Measurements from ENCODE around the gene SCFD2. TPM values are rescaled to one million over a fixed set of nuclear protein-coding genes. Genes with fewer than 3 reads are reported as not detected.
"Not testable (repeated sequence)": the region's sequence is repeated elsewhere in the genome, so short reads cannot be mapped to it uniquely, and the experiment has no call there.

The SCFD2 gene
- 13.2 and 15.1 TPM in 2 replicates for total RNA-seq
- polyA plus RNA-seq, result 8.3 and 15.9 TPM in 2 replicates

- H3K9me3 ChIP-seq (ENCODE audit: low read depth), result no peaks in the 10 kb centered on the region
- peak; percentile 95 to 99 for DNase-seq (ENCODE audit: low read depth in 1 of 2, low spot score in 1 of 2)
- no peak for TF ChIP-seq CTCF (IDR thresholded peaks at IDR 0.05; ENCODE audit: low read depth, low read length)
- H3K27ac ChIP-seq, result no peak within 1 kb of the TSS
- no peaks in the 10 kb centered on the region for H3K36me3 ChIP-seq
- H3K4me3 ChIP-seq, result peak within 1 kb of the TSS; percentile 60
- H3K27me3 ChIP-seq, result peaks cover 35% of the 10 kb centered on the region
- no peaks in the 10 kb centered on the region for H3K4me1 ChIP-seq (ENCODE audit: low read depth)
Measured at GRCh38 chr4:53365486-53366300, at the start of gene SCFD2. Gene SCFD2 (minus strand): TSS chr4:53366061.

- not testable (repeated sequence) for H3K4me1 ChIP-seq (ENCODE audit: low read depth); H3K27me3 ChIP-seq; H3K9me3 ChIP-seq (ENCODE audit: low read depth); H3K36me3 ChIP-seq; H3K27ac ChIP-seq; DNase-seq (ENCODE audit: low read depth in 1 of 2, low spot score in 1 of 2); H3K4me3 ChIP-seq
Measured at GRCh38 chr4:53409479-53409878, 43.6 kb upstream of the SCFD2 start.

- Histone ChIP-seq H3K27me3 (no peaks in the 10 kb centered on the region), H3K27ac (no peak overlapping the region), H3K4me1 (ENCODE audit: low read depth) (peaks cover 13% of the 10 kb centered on the region), H3K4me3 (no peak overlapping the region), H3K9me3 (ENCODE audit: low read depth) (no peaks in the 10 kb centered on the region), H3K36me3 (peaks cover 24% of the 10 kb centered on the region)
- no peak for TF ChIP-seq CTCF (IDR thresholded peaks at IDR 0.05; ENCODE audit: low read depth, low read length)
- no peak for DNase-seq (ENCODE audit: low read depth in 1 of 2, low spot score in 1 of 2)
Measured at GRCh38 chr4:53380221-53380620, 14.4 kb upstream of the SCFD2 start.

- DNase-seq (ENCODE audit: low read depth in 1 of 2, low spot score in 1 of 2), result no peak
- Histone ChIP-seq H3K9me3 (ENCODE audit: low read depth) (no peaks in the 10 kb centered on the region), H3K4me3 (peak overlapping the region; percentile 90), H3K27me3 (no peaks in the 10 kb centered on the region), H3K4me1 (ENCODE audit: low read depth) (peaks cover 13% of the 10 kb centered on the region), H3K36me3 (peaks cover 8% of the 10 kb centered on the region), H3K27ac (peak overlapping the region; percentile 89)
- TF ChIP-seq CTCF (IDR thresholded peaks at IDR 0.05; ENCODE audit: low read depth, low read length), result no peak
Measured at GRCh38 chr4:53378171-53378482, 12.3 kb upstream of the SCFD2 start.

- TF ChIP-seq CTCF (IDR thresholded peaks at IDR 0.05; ENCODE audit: low read depth, low read length), result no peak
Measured at GRCh38 chr4:53377319-53378170, 11.7 kb upstream of the SCFD2 start, which contains the start of gene FIP1L1. Gene FIP1L1 (plus strand): TSS chr4:53377641. CDS start chr4:53377839, 198 bp downstream.

More at GRCh38 chr4:53377319-53378170, 11.7 kb upstream of the SCFD2 start, which contains the start of gene FIP1L1:
- Histone ChIP-seq H3K27ac (peak within 1 kb of the TSS; percentile 89), H3K4me3 (peak within 1 kb of the TSS; percentile 90), H3K9me3 (ENCODE audit: low read depth) (no peaks in the 10 kb centered on the region), H3K36me3 (peaks cover 5% of the 10 kb centered on the region), H3K27me3 (no peaks in the 10 kb centered on the region), H3K4me1 (ENCODE audit: low read depth) (peaks cover 13% of the 10 kb centered on the region)
- DNase-seq (ENCODE audit: low read depth in 1 of 2, low spot score in 1 of 2), result peak; percentile 96

Data from cardiac muscle cell (in vitro differentiated cells and primary cell).